ENCODE data around the gene PRKCZ. TPM values are rescaled to one million over a fixed set of nuclear protein-coding genes. Genes with fewer than 3 reads are reported as not detected.
"Not testable (repeated sequence)": the region's sequence is repeated elsewhere in the genome, so short reads cannot be mapped to it uniquely, and the experiment has no call there.

PRKCZ gene
- total RNA-seq, 1 donor from 2014 or later: 120 TPM

DNA sequence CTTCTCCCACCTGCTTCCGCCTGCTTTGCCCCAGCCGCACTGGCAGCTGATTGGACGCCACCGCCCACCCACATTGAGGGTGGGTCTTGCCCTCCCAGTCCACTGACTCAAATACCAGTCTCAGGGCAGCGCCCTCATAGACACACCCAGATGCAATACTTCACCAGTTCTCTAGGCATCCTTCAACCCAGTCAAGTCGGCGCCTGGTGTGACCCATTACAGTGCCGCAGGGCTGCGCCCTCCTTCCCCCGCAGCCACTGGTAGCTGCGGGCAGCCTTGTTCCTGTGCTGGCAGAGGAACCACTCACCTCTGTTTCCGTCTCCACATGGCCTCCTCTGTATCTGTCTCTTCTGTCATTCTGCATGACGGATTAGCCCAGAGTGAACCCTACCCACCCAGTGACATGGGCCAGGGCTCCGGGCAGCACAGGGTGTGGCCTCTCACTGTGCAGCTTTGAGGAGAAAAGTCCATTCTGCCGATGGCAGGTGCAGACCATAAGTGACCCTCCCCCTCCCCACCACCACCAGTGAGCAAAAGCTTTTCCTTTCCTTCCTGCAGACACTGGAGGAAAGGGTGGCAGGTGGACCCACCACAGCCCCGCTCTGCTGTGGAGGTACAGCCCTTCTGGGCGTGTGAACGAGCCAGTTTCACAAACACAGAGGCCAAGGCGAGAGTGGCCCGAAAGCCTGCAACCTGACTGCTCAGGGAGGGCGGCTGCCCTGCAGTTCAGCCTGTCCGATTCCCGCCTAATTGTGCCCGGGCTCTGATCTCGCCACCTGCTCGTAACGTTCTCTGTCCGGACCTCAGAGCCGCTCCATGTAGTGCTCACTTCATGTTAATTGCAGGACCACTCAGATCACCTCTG, 87.3 kb downstream of the PRKCZ start:
- H3K4me3 Mint-ChIP-seq (ENCODE audit: unreplicated experiment): no peak overlapping the region
- peaks cover 13% of the 10 kb centered on the region for H3K27me3 Mint-ChIP-seq (ENCODE audit: unreplicated experiment)
- no peak overlapping the region for H3K27ac Mint-ChIP-seq (ENCODE audit: unreplicated experiment)
- peaks cover 16% of the 10 kb centered on the region for H3K4me1 Mint-ChIP-seq (ENCODE audit: low read depth, unreplicated experiment)
- no peak for DNase-seq
- no peaks in the 10 kb centered on the region for H3K36me3 Mint-ChIP-seq (ENCODE audit: unreplicated experiment)
- no peak for TF ChIP-seq CTCF (IDR thresholded peaks at IDR 0.05; ENCODE audit: partially characterized antibody, unreplicated experiment)
- H3K9me3 Mint-ChIP-seq (ENCODE audit: unreplicated experiment): peaks cover 5% of the 10 kb centered on the region

GRCh38 chr1:2139156-2139555, 88.9 kb downstream of the PRKCZ start:
- peaks cover 11% of the 10 kb centered on the region for H3K4me1 Mint-ChIP-seq (ENCODE audit: low read depth, unreplicated experiment)
- H3K27me3 Mint-ChIP-seq (ENCODE audit: unreplicated experiment): peaks cover 12% of the 10 kb centered on the region
- not testable (repeated sequence) for H3K27ac Mint-ChIP-seq (ENCODE audit: unreplicated experiment); H3K9me3 Mint-ChIP-seq (ENCODE audit: unreplicated experiment); H3K36me3 Mint-ChIP-seq (ENCODE audit: unreplicated experiment); DNase-seq; H3K4me3 Mint-ChIP-seq (ENCODE audit: unreplicated experiment)

GRCh38 chr1:2141025-2141424, 90.8 kb downstream of the PRKCZ start:
- TF ChIP-seq CTCF (IDR thresholded peaks at IDR 0.05; ENCODE audit: partially characterized antibody, unreplicated experiment): no peak
- Mint-ChIP-seq H3K4me3 (ENCODE audit: unreplicated experiment) (no peak overlapping the region), H3K36me3 (ENCODE audit: unreplicated experiment) (no peaks in the 10 kb centered on the region)

GRCh38 chr1:2143814-2144500, 93.7 kb downstream of the PRKCZ start:
- H3K4me3 Mint-ChIP-seq (ENCODE audit: unreplicated experiment): no peak overlapping the region
- no peak for TF ChIP-seq CTCF (IDR thresholded peaks at IDR 0.05; ENCODE audit: partially characterized antibody, unreplicated experiment)

More at GRCh38 chr1:2141025-2141424, 90.8 kb downstream of the PRKCZ start:
- Mint-ChIP-seq H3K27ac (ENCODE audit: unreplicated experiment) (no peak overlapping the region), H3K9me3 (ENCODE audit: unreplicated experiment) (peaks cover 7% of the 10 kb centered on the region), H3K4me1 (ENCODE audit: low read depth, unreplicated experiment) (peaks cover 7% of the 10 kb centered on the region), H3K27me3 (ENCODE audit: unreplicated experiment) (peaks cover 7% of the 10 kb centered on the region)
- DNase-seq: no peak

DNA sequence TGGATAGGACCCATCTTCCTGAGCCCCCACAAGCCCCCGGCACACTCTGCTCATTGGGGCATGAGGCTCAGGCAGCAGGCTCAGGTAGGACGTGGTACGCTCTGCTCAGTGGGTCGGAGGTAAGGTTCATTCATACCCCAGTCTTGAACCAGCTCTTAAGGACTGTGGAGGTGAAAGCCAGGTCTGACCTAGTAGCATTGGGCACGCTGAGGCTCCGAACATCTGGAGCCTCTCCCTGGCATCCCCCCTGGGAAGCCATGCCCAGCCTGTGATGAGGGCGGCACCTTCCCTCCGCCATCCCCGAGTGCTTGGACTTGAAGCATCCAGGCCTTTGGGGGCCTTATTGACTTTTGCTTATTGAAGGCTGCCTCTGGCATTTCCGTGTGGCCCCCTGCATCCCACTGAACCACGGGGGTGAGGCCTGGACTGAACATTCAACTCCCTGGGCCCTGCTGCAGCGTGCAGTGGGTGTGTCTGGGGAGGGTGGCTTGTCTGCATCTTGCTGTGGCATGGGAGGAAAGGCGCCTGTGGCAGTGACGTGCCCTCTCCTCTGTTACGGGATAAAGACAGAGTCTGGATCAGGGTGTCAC, 94.4 kb downstream of the PRKCZ start:
- TF ChIP-seq CTCF (IDR thresholded peaks at IDR 0.05; ENCODE audit: partially characterized antibody, unreplicated experiment): no peak
- Mint-ChIP-seq H3K9me3 (ENCODE audit: unreplicated experiment) (peaks cover 6% of the 10 kb centered on the region), H3K36me3 (ENCODE audit: unreplicated experiment) (no peaks in the 10 kb centered on the region), H3K4me1 (ENCODE audit: low read depth, unreplicated experiment) (no peaks in the 10 kb centered on the region), H3K4me3 (ENCODE audit: unreplicated experiment) (no peak overlapping the region), H3K27ac (ENCODE audit: unreplicated experiment) (no peak overlapping the region), H3K27me3 (ENCODE audit: unreplicated experiment) (peaks cover 2% of the 10 kb centered on the region)
- DNase-seq: no peak

More at GRCh38 chr1:2143814-2144500, 93.7 kb downstream of the PRKCZ start:
- Mint-ChIP-seq H3K4me1 (ENCODE audit: low read depth, unreplicated experiment) (no peaks in the 10 kb centered on the region), H3K9me3 (ENCODE audit: unreplicated experiment) (peaks cover 6% of the 10 kb centered on the region), H3K27me3 (ENCODE audit: unreplicated experiment) (peaks cover 2% of the 10 kb centered on the region), H3K27ac (ENCODE audit: unreplicated experiment) (no peak overlapping the region), H3K36me3 (ENCODE audit: unreplicated experiment) (no peaks in the 10 kb centered on the region)
- DNase-seq: no peak

Data from glutamatergic neuron (in vitro differentiated cells).